Chondrocyte (in vitro differentiated cells): Measurements from ENCODE around the gene RERE. TPM values are rescaled to one million over a fixed set of nuclear protein-coding genes. Genes with fewer than 3 reads are reported as not detected.

Source experiments
- DNase-seq: peaks from one replicate; pipeline ENCODE4 v3.0.0; 2021; ENCODE audit warnings: mixed read lengths, low spot score
- H3K27ac Mint-ChIP-seq: one replicate; pipeline ENCODE4 v1.8.0; 2021; ENCODE audit warnings: mild to moderate bottlenecking, moderate library complexity, mixed read lengths; ENCODE audit not compliant: unreplicated experiment
- H3K27me3 Mint-ChIP-seq: 2 replicates; pipeline ENCODE4 v1.8.0; 2021; ENCODE audit warnings: low read depth, mixed read lengths
- H3K36me3 Mint-ChIP-seq: 2 replicates; pipeline ENCODE4 v1.8.0; 2021; ENCODE audit warnings: low read depth, mixed read lengths
- H3K4me1 Mint-ChIP-seq: 2 replicates; pipeline ENCODE4 v1.8.0; 2021; ENCODE audit warnings: low read depth, mild to moderate bottlenecking, mixed read lengths
- H3K4me3 Mint-ChIP-seq: one replicate; pipeline ENCODE4 v1.8.0; 2021; ENCODE audit warnings: mild to moderate bottlenecking, moderate library complexity, mixed read lengths; ENCODE audit not compliant: unreplicated experiment
- H3K9me3 Mint-ChIP-seq: 2 replicates; pipeline ENCODE4 v1.8.0; 2021; ENCODE audit warnings: low read depth, mixed read lengths
- CTCF ChIP-seq: fragments of 200-600 bp; sonication (generic); IDR thresholded peaks from 2 replicates; pipeline ENCODE4 v1.5.0; 2021; ENCODE audit warnings: antibody characterized with exemption, mild to moderate bottlenecking, moderate library complexity
- total RNA-seq: library from RNA; stranded (reverse); gene quantifications from 3 replicates; pipeline ENCODE4 v1.2.1, GENCODE V29; 2021

RERE gene
- total RNA-seq, 1 donor from 2014 or later, result 64.9 TPM

GRCh38 chr1:8438489-8438888 is 379.0 kb downstream of the RERE start:
- TF ChIP-seq CTCF, result no peak
- no peak overlapping the region for H3K4me3 Mint-ChIP-seq
- peak overlapping the region; percentile 94 for H3K27ac Mint-ChIP-seq
- no peak for DNase-seq
- H3K27me3 Mint-ChIP-seq, result no peaks in the 10 kb centered on the region
- no peaks in the 10 kb centered on the region for H3K36me3 Mint-ChIP-seq
- H3K4me1 Mint-ChIP-seq, result peaks cover 21% of the 10 kb centered on the region
- no peaks in the 10 kb centered on the region for H3K9me3 Mint-ChIP-seq

GRCh38 chr1:8437347-8437746 is 380.1 kb downstream of the RERE start:
- Mint-ChIP-seq H3K27me3 (no peaks in the 10 kb centered on the region), H3K9me3 (no peaks in the 10 kb centered on the region), H3K4me3 (no peak overlapping the region), H3K36me3 (no peaks in the 10 kb centered on the region), H3K27ac (no peak overlapping the region), H3K4me1 (peaks cover 21% of the 10 kb centered on the region)
- no peak for TF ChIP-seq CTCF
- no peak for DNase-seq

GRCh38 chr1:8435569-8436071 is 381.8 kb downstream of the RERE start:
- Mint-ChIP-seq H3K27me3 (no peaks in the 10 kb centered on the region), H3K9me3 (no peaks in the 10 kb centered on the region), H3K36me3 (no peaks in the 10 kb centered on the region), H3K4me1 (peaks cover 21% of the 10 kb centered on the region), H3K4me3 (no peak overlapping the region), H3K27ac (no peak overlapping the region)
- no peak for TF ChIP-seq CTCF
- DNase-seq, result no peak

- Mint-ChIP-seq H3K9me3 (no peaks in the 10 kb centered on the region), H3K36me3 (no peaks in the 10 kb centered on the region), H3K27me3 (no peaks in the 10 kb centered on the region), H3K4me3 (no peak overlapping the region), H3K27ac (no peak overlapping the region), H3K4me1 (peaks cover 11% of the 10 kb centered on the region)
- no peak for TF ChIP-seq CTCF
- no peak for DNase-seq
Observed at GRCh38 chr1:8434101-8434500, 383.3 kb downstream of the RERE start.

- H3K27me3 Mint-ChIP-seq, result no peaks in the 10 kb centered on the region
- H3K27ac Mint-ChIP-seq, result no peak overlapping the region
- TF ChIP-seq CTCF, result no peak
- no peaks in the 10 kb centered on the region for H3K9me3 Mint-ChIP-seq
- H3K4me3 Mint-ChIP-seq, result no peak overlapping the region
- no peaks in the 10 kb centered on the region for H3K36me3 Mint-ChIP-seq
- no peak for DNase-seq
- H3K4me1 Mint-ChIP-seq, result no peaks in the 10 kb centered on the region
Observed at GRCh38 chr1:8431784-8432183, 385.7 kb downstream of the RERE start.
